ENCODE results near the gene HSD17B1.

GRCh38 chr17:42548070-42548837 is 4.5 kb upstream of the HSD17B1 start:
- TF ChIP-seq CTCF (IDR thresholded peaks at IDR 0.05) = peak; percentile 12 to 42 (median 33)
- no peak for TF ChIP-seq POLR2AphosphoS5 (IDR thresholded peaks at IDR 0.05)
- TF ChIP-seq POLR2A (IDR thresholded peaks at IDR 0.05) = no peak

Measured in breast epithelium (tissue), 3 donors.